OCI-LY1 (cell line): ENCODE measurements around the gene MEIS1.

Source experiments
- H2AFZ ChIP-seq: fragments of 200-600 bp; sonication (generic), shearing (Covaris generic); 2 replicates; pipeline ENCODE4 v1.6.0; 2014; ENCODE audit warnings: antibody characterized with exemption, mild to moderate bottlenecking, low read length
- H3F3A ChIP-seq: fragments of 200-600 bp; sonication (generic), shearing (Covaris generic); 2 replicates; pipeline ENCODE4 v1.6.0; 2014; ENCODE audit warnings: mild to moderate bottlenecking, antibody characterized with exemption, low read length, moderate library complexity; ENCODE audit not compliant: insufficient read depth
- H3K27ac ChIP-seq: fragments of 200-600 bp; sonication (generic); 2 replicates; pipeline ENCODE4 v1.5.1; 2014; ENCODE audit warnings: low read length, mixed run types, mild to moderate bottlenecking, low read depth; ENCODE audit not compliant: poor library complexity, severe bottlenecking
- H3K27me3 ChIP-seq: fragments of 200-600 bp; sonication (generic); 2 replicates; pipeline ENCODE4 v1.6.0; 2014; ENCODE audit warnings: antibody characterized with exemption, mild to moderate bottlenecking, low read length, moderate library complexity; ENCODE audit not compliant: insufficient read depth
- H3K36me3 ChIP-seq: fragments of 200-600 bp; sonication (generic); 2 replicates; pipeline ENCODE4 v1.6.1; 2014; ENCODE audit warnings: mild to moderate bottlenecking, antibody characterized with exemption, low read length, moderate library complexity, mixed read lengths; ENCODE audit not compliant: insufficient read depth
- H3K4me1 ChIP-seq: fragments of 200-600 bp; sonication (generic); 2 replicates; pipeline ENCODE4 v1.5.1; 2014; ENCODE audit warnings: mild to moderate bottlenecking, low read length, moderate library complexity; ENCODE audit not compliant: insufficient read depth, severe bottlenecking
- H3K4me2 ChIP-seq: fragments of 200-600 bp; sonication (generic), shearing (Covaris generic); 2 replicates; pipeline ENCODE4 v1.6.1; 2014; ENCODE audit warnings: low read length
- H3K4me3 ChIP-seq: fragments of 200-600 bp; sonication (generic); 2 replicates; pipeline ENCODE4 v1.5.1; 2014; ENCODE audit warnings: low read length, low read depth, mild to moderate bottlenecking, mixed read lengths; ENCODE audit not compliant: poor library complexity, severe bottlenecking
- H3K79me2 ChIP-seq: fragments of 200-600 bp; shearing (Covaris generic); 2 replicates; pipeline ENCODE4 v1.6.1; 2016; ENCODE audit warnings: mixed run types, low read length, mixed read lengths; ENCODE audit not compliant: insufficient read depth
- H3K9ac ChIP-seq: fragments of 200-600 bp; sonication (generic), shearing (Covaris generic); 2 replicates; pipeline ENCODE4 v1.6.1; 2014; ENCODE audit warnings: mild to moderate bottlenecking, low read length, mixed read lengths
- H3K9me2 ChIP-seq: fragments of 200-600 bp; sonication (generic), shearing (Covaris generic); 2 replicates; pipeline ENCODE4 v1.6.1; 2014; ENCODE audit warnings: low read depth, mild to moderate bottlenecking, low read length, mixed read lengths
- H3K9me3 ChIP-seq: fragments of 200-600 bp; shearing (Covaris generic); 2 replicates; pipeline ENCODE4 v1.6.1; 2014; ENCODE audit warnings: low read length, mixed read lengths
- H4K20me1 ChIP-seq: fragments of 200-600 bp; sonication (generic), shearing (Covaris generic); 2 replicates; pipeline ENCODE4 v1.6.0; 2016; ENCODE audit warnings: mild to moderate bottlenecking, low read length; ENCODE audit not compliant: insufficient read depth
- EZH2 ChIP-seq: fragments of 200-600 bp; sonication (generic), shearing (Covaris generic); IDR thresholded peaks from 2 replicates; pipeline ENCODE4 v1.8.0; 2017; ENCODE audit warnings: borderline replicate concordance, mixed run types, mild to moderate bottlenecking, antibody characterized with exemption, low read length, moderate library complexity, mixed read lengths
- TF ChIP-seq, protein P1 (sequence below): fragments of 200-600 bp; sonication (generic), shearing (Covaris generic); IDR thresholded peaks from 2 replicates; pipeline ENCODE4 v1.5.1; 2017; ENCODE audit warnings: mild to moderate bottlenecking, antibody characterized with exemption, low read length, moderate library complexity, mixed read lengths

Gene MEIS1

DNA sequence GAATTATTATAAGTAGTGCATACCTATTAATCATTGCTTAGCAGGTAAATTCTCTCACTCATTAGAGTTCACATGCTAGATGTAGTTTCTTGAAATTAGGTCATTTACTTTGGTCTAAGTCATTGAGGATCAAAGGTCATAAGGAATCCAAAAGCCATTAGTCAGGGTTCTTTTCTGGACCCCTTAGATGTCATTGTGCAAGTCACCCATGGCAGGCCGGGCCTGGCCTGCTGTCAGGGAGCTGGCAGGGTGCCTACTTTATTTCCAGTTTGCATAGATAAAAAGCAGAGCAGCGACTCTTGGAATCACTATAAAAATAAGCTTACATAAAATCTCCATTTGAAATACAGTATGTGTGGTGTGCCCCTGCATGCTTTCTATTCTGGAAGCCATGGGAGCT lies 91.3 kb downstream of the MEIS1 start:
- no peak overlapping the region for H3K9ac ChIP-seq
- no peak overlapping the region for H3K4me3 ChIP-seq
- no peak overlapping the region for H3K27ac ChIP-seq
- TF ChIP-seq, protein P1, sequence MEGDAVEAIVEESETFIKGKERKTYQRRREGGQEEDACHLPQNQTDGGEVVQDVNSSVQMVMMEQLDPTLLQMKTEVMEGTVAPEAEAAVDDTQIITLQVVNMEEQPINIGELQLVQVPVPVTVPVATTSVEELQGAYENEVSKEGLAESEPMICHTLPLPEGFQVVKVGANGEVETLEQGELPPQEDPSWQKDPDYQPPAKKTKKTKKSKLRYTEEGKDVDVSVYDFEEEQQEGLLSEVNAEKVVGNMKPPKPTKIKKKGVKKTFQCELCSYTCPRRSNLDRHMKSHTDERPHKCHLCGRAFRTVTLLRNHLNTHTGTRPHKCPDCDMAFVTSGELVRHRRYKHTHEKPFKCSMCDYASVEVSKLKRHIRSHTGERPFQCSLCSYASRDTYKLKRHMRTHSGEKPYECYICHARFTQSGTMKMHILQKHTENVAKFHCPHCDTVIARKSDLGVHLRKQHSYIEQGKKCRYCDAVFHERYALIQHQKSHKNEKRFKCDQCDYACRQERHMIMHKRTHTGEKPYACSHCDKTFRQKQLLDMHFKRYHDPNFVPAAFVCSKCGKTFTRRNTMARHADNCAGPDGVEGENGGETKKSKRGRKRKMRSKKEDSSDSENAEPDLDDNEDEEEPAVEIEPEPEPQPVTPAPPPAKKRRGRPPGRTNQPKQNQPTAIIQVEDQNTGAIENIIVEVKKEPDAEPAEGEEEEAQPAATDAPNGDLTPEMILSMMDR, result no peak
- no peak for TF ChIP-seq EZH2
- H4K20me1 ChIP-seq, result no peaks in the 10 kb centered on the region
- no peaks in the 10 kb centered on the region for H3K79me2 ChIP-seq
- no peak overlapping the region for H3K4me2 ChIP-seq
- H3K9me2 ChIP-seq, result no peaks in the 10 kb centered on the region
- no peaks in the 10 kb centered on the region for H3K9me3 ChIP-seq
- no peak overlapping the region for H2AFZ ChIP-seq
- no peaks in the 10 kb centered on the region for H3K27me3 ChIP-seq
- H3K4me1 ChIP-seq, result no peaks in the 10 kb centered on the region
- H3K36me3 ChIP-seq, result no peaks in the 10 kb centered on the region
- H3F3A ChIP-seq, result no peaks in the 10 kb centered on the region

DNA sequence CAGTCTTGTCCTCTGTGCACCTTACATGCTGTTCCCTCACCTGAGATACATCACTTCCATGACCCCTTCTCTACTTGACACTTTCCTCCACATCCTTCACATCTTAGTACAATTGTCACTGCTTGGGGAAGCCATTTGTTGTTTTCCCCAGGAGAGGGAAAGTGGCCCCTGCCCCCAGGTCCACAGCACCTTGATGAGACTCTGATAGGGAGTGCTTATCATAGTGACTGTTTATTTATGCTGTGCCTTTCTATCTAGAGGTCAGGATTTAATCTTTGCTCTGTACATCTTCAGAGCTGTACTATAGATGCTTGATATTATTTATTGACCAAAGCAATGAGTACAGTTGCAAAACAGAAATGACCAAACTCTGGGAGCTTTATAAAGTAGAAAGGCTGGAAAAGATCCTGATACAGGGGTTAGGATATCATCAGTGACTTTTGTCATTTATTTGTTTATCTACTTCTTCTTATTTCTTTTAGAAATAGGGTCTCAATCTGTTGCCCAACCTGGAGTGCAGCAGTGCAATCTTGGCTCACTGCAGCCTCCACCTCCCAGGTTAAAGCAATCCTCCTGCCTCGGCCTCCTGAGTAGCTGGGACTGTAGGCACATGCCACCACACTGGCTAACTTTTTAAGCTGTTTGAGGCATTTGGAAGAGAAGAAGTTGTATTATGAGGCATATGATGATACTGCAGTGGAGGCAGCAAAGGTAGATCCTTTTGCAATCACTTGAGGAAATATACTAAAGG lies 94.2 kb downstream of the MEIS1 start:
- Histone ChIP-seq H3K4me2 (no peak overlapping the region), H3K79me2 (no peaks in the 10 kb centered on the region), H3K36me3 (no peaks in the 10 kb centered on the region), H4K20me1 (no peaks in the 10 kb centered on the region), H2AFZ (no peak overlapping the region), H3K27me3 (no peaks in the 10 kb centered on the region), H3K9ac (no peak overlapping the region), H3K4me1 (no peaks in the 10 kb centered on the region), H3K27ac (no peak overlapping the region), H3K4me3 (no peak overlapping the region), H3K9me3 (no peaks in the 10 kb centered on the region), H3K9me2 (no peaks in the 10 kb centered on the region), H3F3A (no peaks in the 10 kb centered on the region)
- TF ChIP-seq EZH2, result no peak
- TF ChIP-seq, protein P1, result no peak

DNA sequence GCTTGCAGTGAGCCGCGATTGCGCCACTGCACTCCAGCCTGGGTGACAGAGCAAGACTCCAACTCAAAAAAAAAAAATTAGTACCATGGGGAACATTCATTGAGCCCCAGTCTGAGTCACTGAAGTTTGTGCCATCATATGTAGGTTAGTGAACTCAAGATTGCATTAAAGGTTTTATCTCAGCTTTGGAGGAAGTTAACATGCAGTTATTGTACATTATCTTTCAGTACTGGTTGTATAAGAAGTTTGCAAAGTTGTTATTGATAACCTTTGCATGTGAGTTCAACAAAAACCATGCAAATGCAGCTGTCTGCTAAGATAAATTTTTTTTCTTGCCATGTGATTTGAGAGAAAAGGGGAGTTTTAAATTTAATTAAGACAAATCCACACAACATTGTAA lies 95.7 kb downstream of the MEIS1 start:
- no peaks in the 10 kb centered on the region for H3K36me3 ChIP-seq
- H2AFZ ChIP-seq, result no peak overlapping the region
- H3K9me2 ChIP-seq, result no peaks in the 10 kb centered on the region
- TF ChIP-seq EZH2, result no peak
- TF ChIP-seq, protein P1, result no peak
- no peak overlapping the region for H3K4me2 ChIP-seq
- no peaks in the 10 kb centered on the region for H4K20me1 ChIP-seq
- no peak overlapping the region for H3K4me3 ChIP-seq
- no peak overlapping the region for H3K27ac ChIP-seq
- no peak overlapping the region for H3K9ac ChIP-seq
- H3K9me3 ChIP-seq, result no peaks in the 10 kb centered on the region
- H3F3A ChIP-seq, result no peaks in the 10 kb centered on the region
- H3K27me3 ChIP-seq, result no peaks in the 10 kb centered on the region
- no peaks in the 10 kb centered on the region for H3K79me2 ChIP-seq
- H3K4me1 ChIP-seq, result no peaks in the 10 kb centered on the region
